Panc1 (cell line): ENCODE measurements around the gene INSYN2B.

ENCODE experiments used
- CTCF ChIP-seq: fragments of 450-650 bp; IDR thresholded peaks from 2 replicates; pipeline ENCODE4 v1.5.1; 2017; ENCODE audit warnings: mild to moderate bottlenecking
- REST ChIP-seq, 2 experiments: IDR thresholded peaks; 2 replicates each; pipeline ENCODE4 v1.6.1; 2011 to 2012; ENCODE audit warnings: low read depth in 2 of 2, control low read depth in 1 of 2, low read length in 1 of 2, mild to moderate bottlenecking in 1 of 2, moderate library complexity in 1 of 2; ENCODE audit not compliant: insufficient read depth in 1 of 2
- TCF7L2 ChIP-seq: IDR thresholded peaks from 2 replicates; pipeline ENCODE4 v1.6.1; 2011; ENCODE audit warnings: mild to moderate bottlenecking, low read depth, low read length, inconsistent platforms

- TF ChIP-seq CTCF = no peak
- TF ChIP-seq REST (IDR thresholded peaks at IDR 0.05; ENCODE audit: insufficient read depth in 1 of 2, low read depth in 2 of 2, low read length in 1 of 2) = no peak
- TF ChIP-seq TCF7L2 = no peak
Measured at GRCh38 chr5:169856571-169856970, 123.7 kb downstream of the INSYN2B start.
